HepG2 (cell line): ENCODE data around the gene CSNK1E. TPM values are rescaled to one million over a fixed set of nuclear protein-coding genes. Genes with fewer than 3 reads are reported as not detected.
A peak's percentile ranks its signal among the peaks of the same experiment; 100 is the strongest.

Experiments used
- AGO2 ChIP-seq: fragments of 200-400 bp; formaldehyde crosslinking; optimal IDR thresholded peaks from 2 replicates; pipeline ENCODE3; 2017; ENCODE audit warnings: mild to moderate bottlenecking, low read depth, low read length, moderate library complexity
- AKAP8 ChIP-seq: sonication (generic); formaldehyde crosslinking; IDR thresholded peaks from 2 replicates; pipeline ENCODE4 v1.5.1; 2020; ENCODE audit warnings: mild to moderate bottlenecking, missing genetic modification reagents
- BHLHE40 ChIP-seq: IDR thresholded peaks from 2 replicates; pipeline ENCODE4 v1.6.1; 2011; ENCODE audit warnings: low read length, improper control_type of control experiment
- DBP ChIP-seq: sonication (generic); formaldehyde crosslinking; IDR thresholded peaks from 2 replicates; pipeline ENCODE4 v1.4.0; 2020; ENCODE audit warnings: missing genetic modification reagents; ENCODE audit errors: not compliant biosample characterization
- FOXA1 ChIP-seq, 2 experiments: fragments of 450-650 bp in 1 of 2; sonication (generic) in 1 of 2; formaldehyde crosslinking in 1 of 2; IDR thresholded peaks; 2 replicates each; pipeline versions ENCODE4 v1.4.0 to v1.6.1; 2016 to 2020; ENCODE audit warnings: missing genetic modification reagents in 1 of 2
- GATA4 ChIP-seq: sonication (generic); IDR thresholded peaks from 2 replicates; pipeline ENCODE4 v1.6.1; 2016; ENCODE audit warnings: antibody characterized with exemption, low read depth, borderline replicate concordance
- GATAD2A ChIP-seq: IDR thresholded peaks from 2 replicates; pipeline ENCODE4 v1.6.1; 2016
- KDM5B ChIP-seq: sonication (generic); formaldehyde crosslinking; IDR thresholded peaks from 2 replicates; pipeline ENCODE4 v1.4.0; 2020; ENCODE audit warnings: missing genetic modification reagents, mild to moderate bottlenecking, borderline replicate concordance
- MAZ ChIP-seq, 2 experiments: sonication (generic) in 1 of 2; formaldehyde crosslinking in 1 of 2; IDR thresholded peaks; 2 replicates each; pipeline versions ENCODE4 v1.5.0 to v1.6.1; 2012 to 2020; ENCODE audit warnings: low read depth in 2 of 2, mild to moderate bottlenecking in 2 of 2, borderline replicate concordance in 1 of 2, improper control_type of control experiment in 1 of 2, low read length in 1 of 2, missing genetic modification reagents in 1 of 2, moderate library complexity in 1 of 2
- MLLT10 ChIP-seq: sonication (generic); formaldehyde crosslinking; IDR thresholded peaks from 2 replicates; pipeline ENCODE4 v1.4.0; 2020; ENCODE audit warnings: missing genetic modification reagents
- MTF1 ChIP-seq: sonication (generic); formaldehyde crosslinking; IDR thresholded peaks from 2 replicates; pipeline ENCODE4 v1.5.0; 2020; ENCODE audit warnings: missing genetic modification reagents
- NCOA5 ChIP-seq: sonication (generic); formaldehyde crosslinking; IDR thresholded peaks from 2 replicates; pipeline ENCODE4 v1.4.0; 2020; ENCODE audit warnings: missing genetic modification reagents
- PPARG ChIP-seq: conservative IDR thresholded peaks from 2 replicates; pipeline ENCODE4 v1.6.1; 2016; ENCODE audit warnings: missing biosample characterization, missing genetic modification reagents
- RBM22 ChIP-seq: fragments of 200-400 bp; formaldehyde crosslinking; optimal IDR thresholded peaks from 2 replicates; pipeline ENCODE3; 2017; ENCODE audit warnings: mild to moderate bottlenecking, low read length, moderate library complexity
- TARDBP ChIP-seq: sonication (generic); formaldehyde crosslinking; IDR thresholded peaks from 2 replicates; pipeline ENCODE4 v1.8.0; 2022; ENCODE audit warnings: mild to moderate bottlenecking, missing genetic modification reagents
- U2AF2 ChIP-seq: fragments of 200-400 bp; formaldehyde crosslinking; IDR thresholded peaks from 2 replicates; pipeline ENCODE4 v1.6.1; 2017; ENCODE audit warnings: low read depth, mild to moderate bottlenecking, low read length
- ZBTB4 ChIP-seq: sonication (generic); formaldehyde crosslinking; IDR thresholded peaks from 2 replicates; pipeline ENCODE4 v1.4.0; 2020; ENCODE audit warnings: missing genetic modification reagents, mild to moderate bottlenecking, borderline replicate concordance
- ZEB1 ChIP-seq: IDR thresholded peaks from 2 replicates; pipeline ENCODE4 v1.6.1; 2012; ENCODE audit warnings: mild to moderate bottlenecking, low read depth, inconsistent platforms; ENCODE audit not compliant: insufficient replicate concordance
- ZNF20 ChIP-seq: sonication (generic); formaldehyde crosslinking; IDR thresholded peaks from 2 replicates; pipeline ENCODE4 v1.4.0; 2020; ENCODE audit warnings: mild to moderate bottlenecking, moderate library complexity, missing genetic modification reagents
- ZNF234 ChIP-seq: sonication (generic); formaldehyde crosslinking; conservative IDR thresholded peaks from 2 replicates; pipeline ENCODE4 v1.5.1; 2020; ENCODE audit warnings: mild to moderate bottlenecking, missing genetic modification reagents
- ZNF674 ChIP-seq: sonication (generic); formaldehyde crosslinking; IDR thresholded peaks from 2 replicates; pipeline ENCODE4 v1.5.0; 2020; ENCODE audit warnings: low read depth, mild to moderate bottlenecking, missing genetic modification reagents
- ZNF761 ChIP-seq: sonication (generic); formaldehyde crosslinking; conservative IDR thresholded peaks from 2 replicates; pipeline ENCODE4 v1.4.0; 2020; ENCODE audit warnings: mild to moderate bottlenecking, missing genetic modification reagents
- polyA plus RNA-seq, 8 experiments: library from polyadenylated mRNA; depleted of rRNA in 3 of 8; stranded (reverse) in 7 of 8; unstranded in 1 of 8; fragments of >200 nt; fragmentation: Illumina TruSeq in 4 of 8; extraction: Trizol in 4 of 8; gene quantifications; 2 replicates each; pipeline versions ENCODE4 v1.2.1 to v1.2.3, GENCODE V29; 2011 to 2016; ENCODE audit warnings: low read depth in 4 of 8, missing spikeins in 1 of 8, mixed read lengths in 1 of 8; ENCODE audit not compliant: insufficient read depth in 1 of 8
- total RNA-seq, 5 experiments: library from RNA; depleted of rRNA; stranded (reverse); fragments of >200 nt; fragmentation: Illumina TruSeq; extraction: Trizol; gene quantifications; 2 replicates each; pipeline ENCODE4 v1.2.3, GENCODE V29; 2016; ENCODE audit warnings: low read depth in 1 of 5

Gene CSNK1E
- total and polyA plus RNA-seq, 2 of the 13 experiments (the other 11 are each of a cell fraction or from before 2014, with no cell fraction given): 34.7 to 129 TPM

- peak; percentile 14 for TF ChIP-seq RBM22
- no peak for TF ChIP-seq ZNF20 (CRISPR knock-in tag)
- TF ChIP-seq KDM5B: 0 out of 2 replicates have a peak, but pooled peaks have one; percentile 29
- no peak for TF ChIP-seq FOXA1 (IDR thresholded peaks at IDR 0.05)
- no peak for TF ChIP-seq FOXA1 (CRISPR knock-in tag; IDR thresholded peaks at IDR 0.05)
- peak; percentile 56; the same call in 1 of the 2 replicates for TF ChIP-seq TARDBP (CRISPR knock-in tag)
- TF ChIP-seq AKAP8 (CRISPR knock-in tag): 0 out of 2 replicates have a peak, but pooled peaks have one; percentile 21
- no peak for TF ChIP-seq MLLT10
- TF ChIP-seq ZBTB4 (CRISPR knock-in tag): 0 out of 2 replicates have a peak, but pooled peaks have one; percentile 48
- TF ChIP-seq GATA4: 0 out of 2 replicates have a peak, but pooled peaks have one; percentile 16
- no peak for TF ChIP-seq NCOA5 (CRISPR knock-in tag)
- TF ChIP-seq GATAD2A (CRISPR knock-in tag): 0 out of 2 replicates have a peak, but pooled peaks have one; percentile 15
- peak; percentile 38; the same call in 1 of the 2 replicates for TF ChIP-seq ZNF674 (CRISPR knock-in tag)
- TF ChIP-seq ZNF234 (CRISPR knock-in tag): no peak
- TF ChIP-seq ZEB1: peak; percentile 23
- no peak for TF ChIP-seq BHLHE40
- no peak for TF ChIP-seq DBP (CRISPR knock-in tag)
- 0 out of 2 replicates have a peak, but pooled peaks have one; percentile 29 for TF ChIP-seq PPARG
- no peak for TF ChIP-seq MTF1 (CRISPR knock-in tag)
- TF ChIP-seq AGO2: peak; percentile 58
- no peak for TF ChIP-seq U2AF2
- no peak for TF ChIP-seq MAZ (IDR thresholded peaks at IDR 0.05; ENCODE audit: borderline replicate concordance, low read depth, low read length)
- TF ChIP-seq MAZ (CRISPR knock-in tag; IDR thresholded peaks at IDR 0.05; ENCODE audit: low read depth): peak; percentile 39; the same call in 1 of the 2 replicates
- TF ChIP-seq ZNF761 (CRISPR knock-in tag): no peak
Measured at GRCh38 chr22:38289583-38290082, 27.6 kb downstream of the CSNK1E start (continued).
